ENCODE results near the gene PUS7.

PUS7 gene

DNA sequence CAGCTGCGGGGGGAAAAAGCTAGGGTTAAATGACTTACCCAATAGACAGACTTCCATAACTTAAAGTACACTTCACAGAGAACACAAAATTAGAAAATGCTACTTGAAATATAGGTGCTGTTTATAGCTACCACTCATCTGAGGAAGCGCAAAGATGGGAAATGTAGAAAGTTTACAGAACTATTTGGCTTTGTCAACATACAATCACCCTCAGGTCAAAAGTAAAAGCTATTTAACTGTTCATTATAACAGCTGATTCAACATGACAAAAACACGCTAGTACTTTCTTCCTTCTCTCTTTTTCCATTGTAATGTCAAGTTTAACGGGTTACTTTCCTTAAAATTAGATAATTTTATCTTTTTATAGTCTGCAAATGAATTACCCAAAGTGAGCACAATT, 51.2 kb downstream of the PUS7 start:
- TF ChIP-seq TAF1 (IDR thresholded peaks at IDR 0.05; ENCODE audit: borderline replicate concordance, insufficient read depth, low read length) = no peak
- TF ChIP-seq, protein P1, sequence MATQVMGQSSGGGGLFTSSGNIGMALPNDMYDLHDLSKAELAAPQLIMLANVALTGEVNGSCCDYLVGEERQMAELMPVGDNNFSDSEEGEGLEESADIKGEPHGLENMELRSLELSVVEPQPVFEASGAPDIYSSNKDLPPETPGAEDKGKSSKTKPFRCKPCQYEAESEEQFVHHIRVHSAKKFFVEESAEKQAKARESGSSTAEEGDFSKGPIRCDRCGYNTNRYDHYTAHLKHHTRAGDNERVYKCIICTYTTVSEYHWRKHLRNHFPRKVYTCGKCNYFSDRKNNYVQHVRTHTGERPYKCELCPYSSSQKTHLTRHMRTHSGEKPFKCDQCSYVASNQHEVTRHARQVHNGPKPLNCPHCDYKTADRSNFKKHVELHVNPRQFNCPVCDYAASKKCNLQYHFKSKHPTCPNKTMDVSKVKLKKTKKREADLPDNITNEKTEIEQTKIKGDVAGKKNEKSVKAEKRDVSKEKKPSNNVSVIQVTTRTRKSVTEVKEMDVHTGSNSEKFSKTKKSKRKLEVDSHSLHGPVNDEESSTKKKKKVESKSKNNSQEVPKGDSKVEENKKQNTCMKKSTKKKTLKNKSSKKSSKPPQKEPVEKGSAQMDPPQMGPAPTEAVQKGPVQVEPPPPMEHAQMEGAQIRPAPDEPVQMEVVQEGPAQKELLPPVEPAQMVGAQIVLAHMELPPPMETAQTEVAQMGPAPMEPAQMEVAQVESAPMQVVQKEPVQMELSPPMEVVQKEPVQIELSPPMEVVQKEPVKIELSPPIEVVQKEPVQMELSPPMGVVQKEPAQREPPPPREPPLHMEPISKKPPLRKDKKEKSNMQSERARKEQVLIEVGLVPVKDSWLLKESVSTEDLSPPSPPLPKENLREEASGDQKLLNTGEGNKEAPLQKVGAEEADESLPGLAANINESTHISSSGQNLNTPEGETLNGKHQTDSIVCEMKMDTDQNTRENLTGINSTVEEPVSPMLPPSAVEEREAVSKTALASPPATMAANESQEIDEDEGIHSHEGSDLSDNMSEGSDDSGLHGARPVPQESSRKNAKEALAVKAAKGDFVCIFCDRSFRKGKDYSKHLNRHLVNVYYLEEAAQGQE (IDR thresholded peaks at IDR 0.05; ENCODE audit: insufficient read depth in 1 of 2, low read depth in 2 of 2, low read length in 2 of 2) = no peak
- no peak for TF ChIP-seq FOXP2 (optimal IDR thresholded peaks at IDR 0.05; ENCODE audit: borderline replicate concordance, extremely low read depth, extremely low read length, insufficient read depth)
- no peak for TF ChIP-seq SIN3A (IDR thresholded peaks at IDR 0.05; ENCODE audit: borderline replicate concordance, insufficient read depth, low read length)
- TF ChIP-seq POLR2AphosphoS5 (IDR thresholded peaks at IDR 0.05; ENCODE audit: low read depth, low read length) = no peak

- no peak for TF ChIP-seq SIN3A (IDR thresholded peaks at IDR 0.05; ENCODE audit: borderline replicate concordance, insufficient read depth, low read length)
These were observed 52.0 kb downstream of the PUS7 start for GRCh38 chr7:105470090-105470489.

DNA sequence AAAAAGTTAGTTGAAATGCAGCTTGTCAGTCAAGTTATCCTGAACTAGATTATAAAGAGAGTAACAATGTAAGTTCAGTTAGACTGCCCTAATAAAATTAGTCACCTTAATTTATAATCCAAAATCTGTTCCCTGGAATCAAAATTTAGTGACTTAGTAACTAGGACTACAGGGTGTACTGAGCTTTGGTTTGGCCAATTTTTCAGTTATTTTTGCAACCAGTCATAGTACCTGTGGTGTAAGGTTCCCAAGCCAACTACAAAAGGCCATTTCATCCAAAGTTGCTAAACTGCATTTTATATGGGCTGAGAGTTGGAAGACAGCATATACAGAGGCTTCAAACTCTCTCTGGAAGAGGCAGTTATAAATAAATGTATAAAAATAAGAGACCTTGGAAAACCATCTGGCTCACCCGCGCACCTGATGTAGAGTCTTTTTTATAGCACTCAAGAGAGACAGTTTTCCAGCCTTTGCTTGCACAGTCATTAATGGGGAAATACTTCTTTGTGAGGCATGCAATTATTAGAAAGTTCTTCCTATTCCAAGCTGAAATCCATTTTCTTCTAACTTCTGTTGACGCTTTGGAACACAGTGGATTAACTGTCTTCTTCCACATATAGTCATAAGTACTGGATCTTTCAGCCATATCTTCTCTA, 59.2 kb downstream of the PUS7 start:
- no peak for TF ChIP-seq TAF1 (IDR thresholded peaks at IDR 0.05; ENCODE audit: borderline replicate concordance, insufficient read depth, low read length)
- no peak for TF ChIP-seq FOXP2 (optimal IDR thresholded peaks at IDR 0.05; ENCODE audit: borderline replicate concordance, extremely low read depth, extremely low read length, insufficient read depth)
- TF ChIP-seq SIN3A (IDR thresholded peaks at IDR 0.05; ENCODE audit: borderline replicate concordance, insufficient read depth, low read length) = no peak
- no peak for TF ChIP-seq POLR2AphosphoS5 (IDR thresholded peaks at IDR 0.05; ENCODE audit: low read depth, low read length)
- TF ChIP-seq, protein P1 (IDR thresholded peaks at IDR 0.05; ENCODE audit: insufficient read depth in 1 of 2, low read depth in 2 of 2, low read length in 2 of 2) = no peak

DNA sequence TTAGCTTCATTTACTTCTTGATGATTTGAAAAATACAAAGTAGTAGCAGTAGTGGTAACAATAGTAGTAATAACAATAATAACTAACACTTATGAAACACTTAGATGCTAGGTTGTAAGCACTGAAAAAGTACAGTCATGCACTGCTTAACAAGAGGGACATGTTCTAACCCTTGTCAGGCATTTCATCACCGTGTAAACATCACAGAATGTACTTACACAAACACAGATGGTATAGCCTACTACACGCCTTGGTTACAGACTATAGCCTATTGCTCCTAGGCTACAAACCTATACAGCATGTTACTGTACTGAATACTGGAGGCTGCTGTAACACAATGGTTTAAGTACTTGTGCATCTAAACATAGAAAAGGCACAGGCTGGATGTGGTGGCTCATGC, 60.6 kb downstream of the PUS7 start:
- TF ChIP-seq POLR2AphosphoS5 (IDR thresholded peaks at IDR 0.05; ENCODE audit: low read depth, low read length) (no peak), TAF1 (IDR thresholded peaks at IDR 0.05; ENCODE audit: borderline replicate concordance, insufficient read depth, low read length) (no peak), FOXP2 (optimal IDR thresholded peaks at IDR 0.05; ENCODE audit: borderline replicate concordance, extremely low read depth, extremely low read length, insufficient read depth) (no peak), SIN3A (IDR thresholded peaks at IDR 0.05; ENCODE audit: borderline replicate concordance, insufficient read depth, low read length) (no peak)
- TF ChIP-seq, protein P1 (IDR thresholded peaks at IDR 0.05; ENCODE audit: insufficient read depth in 1 of 2, low read depth in 2 of 2, low read length in 2 of 2) = no peak

DNA sequence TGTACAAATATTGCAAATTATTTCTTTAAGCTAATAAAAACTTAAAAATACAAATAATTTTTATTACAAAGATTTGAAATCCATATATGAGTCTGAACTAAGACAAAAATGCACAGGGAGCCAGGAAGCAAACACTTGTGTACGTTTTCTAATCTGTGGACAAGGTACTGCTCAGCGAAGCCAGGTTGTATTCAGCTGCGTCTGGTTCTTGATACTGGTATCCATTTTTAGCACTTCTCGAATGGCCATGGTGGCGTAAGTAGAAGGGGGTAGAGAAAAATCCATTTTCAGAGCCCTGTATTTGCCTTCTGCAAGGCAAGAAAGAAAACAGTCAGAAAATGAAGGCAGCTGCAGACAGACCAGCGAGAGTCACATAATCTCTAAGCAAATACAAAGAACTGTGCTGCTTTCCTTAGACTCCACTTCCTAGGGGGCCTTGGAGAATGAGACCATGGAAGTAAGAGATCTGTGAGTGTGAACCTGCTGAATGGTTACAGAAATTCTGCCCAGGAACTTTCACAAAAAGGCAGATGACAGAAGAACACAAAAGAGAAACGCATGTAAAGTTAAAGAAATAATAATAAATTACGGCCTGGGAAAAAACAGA, 64.3 kb downstream of the PUS7 start:
- TF ChIP-seq, protein P1 (IDR thresholded peaks at IDR 0.05; ENCODE audit: insufficient read depth in 1 of 2, low read depth in 2 of 2, low read length in 2 of 2) = no peak
- TF ChIP-seq TAF1 (IDR thresholded peaks at IDR 0.05; ENCODE audit: borderline replicate concordance, insufficient read depth, low read length) = no peak
- no peak for TF ChIP-seq FOXP2 (optimal IDR thresholded peaks at IDR 0.05; ENCODE audit: borderline replicate concordance, extremely low read depth, extremely low read length, insufficient read depth)
- TF ChIP-seq POLR2AphosphoS5 (IDR thresholded peaks at IDR 0.05; ENCODE audit: low read depth, low read length) = no peak
- no peak for TF ChIP-seq SIN3A (IDR thresholded peaks at IDR 0.05; ENCODE audit: borderline replicate concordance, insufficient read depth, low read length)

Measured in PFSK-1 (cell line).